Psoas muscle (tissue), 8 donors: ENCODE data around the gene SUGP2. TPM values are rescaled to one million over a fixed set of nuclear protein-coding genes. Genes with fewer than 3 reads are reported as not detected.

Source experiments
- ATAC-seq, 4 donors: fragments of 200-7000 bp; cut with Tn5 transposase; one replicate each; pipeline ENCODE4 v1.9.1; 2020; ENCODE audit warnings: moderate library complexity in 3 of 4, mild to moderate bottlenecking in 2 of 4
- DNase-seq, 2 donors: peaks; one replicate each; pipeline ENCODE4 v3.0.0-alpha.2; 2020
- H3K27ac ChIP-seq: fragments of 200-600 bp; one replicate; pipeline ENCODE4 v1.8.0; 2022
- H3K27me3 ChIP-seq, 3 donors: fragments of 200-600 bp in 1 of 3; one replicate each; pipeline versions ENCODE4 v1.6.1 to v1.8.0; 2013 to 2022; ENCODE audit warnings: low read length in 2 of 3, mild to moderate bottlenecking in 2 of 3, moderate library complexity in 1 of 3; ENCODE audit not compliant: insufficient read depth in 3 of 3
- H3K36me3 ChIP-seq, 2 donors: fragments of 200-600 bp in 1 of 2; one replicate each; pipeline versions ENCODE4 v1.6.1 to v1.8.0; 2013 to 2022; ENCODE audit warnings: low read depth in 1 of 2, mild to moderate bottlenecking in 1 of 2, moderate library complexity in 1 of 2; ENCODE audit not compliant: insufficient read depth in 1 of 2
- H3K4me1 ChIP-seq: fragments of 200-600 bp; one replicate; pipeline ENCODE4 v1.8.0; 2022
- H3K4me3 ChIP-seq: fragments of 200-600 bp; one replicate; pipeline ENCODE4 v1.8.0; 2022; ENCODE audit warnings: mild to moderate bottlenecking
- H3K9me3 ChIP-seq: fragments of 200-600 bp; one replicate; pipeline ENCODE4 v1.8.0; 2022
- CTCF ChIP-seq: fragments of 200-600 bp; IDR thresholded peaks from one replicate; pipeline ENCODE4 v1.8.0; 2022; ENCODE audit warnings: antibody characterized with exemption
- WGBS, 3 donors: extraction: QIAGEN DNeasy Blood & Tissue Kit; methylation state at CpG; one replicate each; pipeline versions ENCODE4 v1.1.6 to v1.1.7; 2013; 5-methylcytosine and 5-hydroxymethylcytosine counted together
- intact Hi-C, 2 donors: fragments of 100-400 bp; cut with DNase I; formaldehyde crosslinking; loops; one replicate each; pipeline versions ENCODE4 v1.11.0 to v1.14.2; 2022
- polyA plus RNA-seq, 3 donors: library from polyadenylated mRNA; stranded (reverse); fragments of 200-250 nt; gene quantifications; one replicate each; pipeline ENCODE4 v1.2.3, GENCODE V29; 2013
- total RNA-seq, 4 donors: library from RNA; stranded (reverse); fragmentation: NEBNext Ultra II Directional in 2 of 4; extraction: Animal tissue kit (Norgen Biotek cat#: 25700) in 2 of 4; gene quantifications; one replicate each; pipeline versions ENCODE4 v1.2.1 to v1.2.4, GENCODE V29; 2021 to 2023
- donor health status: healthy with polysubstance abuse.
- donor health status: DM: no; HTN: no; CAD: no; lungs with moderate emphysema.
- donor health status: Bipolar disorder and iron deficiency.
- donor health status: healthy.
- donor health status: DM: yes; HTN: yes; CAD: no.
- donor health status: DM: no; HTN: no; CAD: no.
- donor health status: DM: no; HTN: no; CAD: no.
- donor health status: DM: yes; HTN: yes; CAD: no.

Gene SUGP2
- total and polyA plus RNA-seq, 7 donors = 31.8 to 53.3 (median 43.9) TPM

- DNase-seq (no peak), ATAC-seq (no peak)
- Histone ChIP-seq H3K9me3 (no peaks in the 10 kb centered on the region), H3K4me1 (peaks cover 7% of the 10 kb centered on the region), H3K27me3 (no peaks in the 10 kb centered on the region), H3K36me3 (peaks cover 6 to 69% of the 10 kb centered on the region in 2 donors), H3K4me3 (no peak overlapping the region), H3K27ac (no peak overlapping the region)
- intact Hi-C loops = loop anchor here in 1 of 2 donors (1.0 to 10.0 kb wide), 2 partner anchors 85 to 120 kb away; partner anchors contain the start of gene MEF2B
- 85 to 86% (median 85%) methylated on average over 15 of the region's 15 CpGs for WGBS, 3 donors
- no peak for TF ChIP-seq CTCF
Measured at GRCh38 chr19:19054315-19054938, 21.1 kb upstream of the SUGP2 start.

DNA sequence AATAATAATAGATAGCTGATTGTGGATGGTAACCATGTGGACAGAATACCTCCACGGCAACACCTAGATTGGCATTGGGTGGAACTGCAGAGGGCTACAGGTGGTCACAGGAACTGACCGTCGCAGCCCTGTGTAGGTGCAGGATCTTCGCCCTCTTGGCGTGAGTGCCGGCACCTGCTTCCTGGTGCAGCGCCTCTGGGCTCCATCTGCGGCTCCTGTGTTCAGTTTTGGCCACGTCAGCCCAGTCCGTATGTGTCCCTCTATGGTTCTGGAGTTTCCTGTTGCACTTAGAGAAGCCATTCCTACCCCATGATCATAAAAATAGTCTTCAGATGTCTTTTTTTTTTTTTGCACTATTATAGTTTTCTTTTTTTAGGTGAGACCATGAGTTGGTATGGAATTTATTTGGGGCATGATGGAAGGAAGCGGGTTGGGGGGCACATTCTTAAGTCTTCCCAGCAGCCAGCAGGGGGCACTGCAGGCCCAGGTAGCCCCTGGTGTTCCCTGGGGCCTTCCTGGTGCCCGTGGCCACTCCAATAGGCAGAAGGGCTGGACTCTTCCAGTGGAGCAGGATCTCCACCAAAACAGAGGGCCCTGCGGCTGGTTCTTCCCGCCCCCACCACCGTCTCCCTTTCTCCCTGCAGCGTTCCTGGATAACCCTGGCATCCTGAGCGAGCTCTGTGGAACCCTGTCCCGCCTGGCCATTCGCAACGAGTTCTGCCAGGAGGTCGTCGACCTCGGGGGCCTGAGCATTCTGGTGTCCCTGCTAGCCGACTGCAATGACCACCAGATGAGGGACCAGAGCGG, 20.4 kb upstream of the SUGP2 start:
- peak; percentile 81 for TF ChIP-seq CTCF
- no peak overlapping the region for H3K4me3 ChIP-seq
- no peaks in the 10 kb centered on the region for H3K27me3 ChIP-seq
- no peaks in the 10 kb centered on the region for H3K4me1 ChIP-seq
- intact Hi-C loops = loop anchor here in 1 of 2 donors (1.0 to 10.0 kb wide), 3 partner anchors 62 to 121 kb away; partner anchors contain the start of gene MEF2B
- peaks cover 6 to 74% of the 10 kb centered on the region in 2 donors for H3K36me3 ChIP-seq
- no peak overlapping the region for H3K27ac ChIP-seq
- 78 to 88% (median 81%) methylated on average over 23 to 25 of the region's 25 CpGs for WGBS, 3 donors
- no peaks in the 10 kb centered on the region for H3K9me3 ChIP-seq
- peak; percentile 78 to 89 for DNase-seq
- peak; percentile 84 to 93 (median 87) for ATAC-seq

DNA sequence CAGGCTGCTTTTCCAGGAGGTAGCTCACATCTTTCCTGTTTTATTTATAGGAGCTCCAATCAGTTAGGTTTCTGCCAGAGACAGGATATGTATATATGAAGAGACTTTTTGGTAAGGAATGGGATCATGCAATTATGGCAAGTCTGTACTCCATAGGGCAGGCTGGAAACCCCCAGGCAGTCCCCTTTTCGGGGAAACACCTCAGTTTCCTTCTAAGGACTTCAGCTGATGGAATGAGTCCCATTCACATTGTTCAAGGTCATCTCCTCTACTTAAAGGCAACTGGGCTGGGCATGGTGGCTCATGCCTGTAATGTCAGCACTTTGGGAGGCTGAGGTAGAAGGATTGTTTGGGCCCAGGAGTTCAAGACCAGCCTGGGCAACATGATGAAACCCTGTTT, 19.6 kb upstream of the SUGP2 start:
- no peak overlapping the region for H3K27ac ChIP-seq
- H3K4me1 ChIP-seq = no peaks in the 10 kb centered on the region
- intact Hi-C loops = loop anchor here in 1 of 2 donors (1.0 to 10.0 kb wide), 2 partner anchors 62 to 122 kb away; partner anchors contain the start of gene MEF2B
- DNase-seq (no peak), ATAC-seq (no peak)
- peaks cover 6 to 77% of the 10 kb centered on the region in 2 donors for H3K36me3 ChIP-seq
- no peaks in the 10 kb centered on the region for H3K9me3 ChIP-seq
- 87 to 96% (median 94%) methylated on average over 1 of the region's 1 CpG for WGBS, 3 donors
- no peak for TF ChIP-seq CTCF
- no peak overlapping the region for H3K4me3 ChIP-seq
- H3K27me3 ChIP-seq = no peaks in the 10 kb centered on the region

DNA sequence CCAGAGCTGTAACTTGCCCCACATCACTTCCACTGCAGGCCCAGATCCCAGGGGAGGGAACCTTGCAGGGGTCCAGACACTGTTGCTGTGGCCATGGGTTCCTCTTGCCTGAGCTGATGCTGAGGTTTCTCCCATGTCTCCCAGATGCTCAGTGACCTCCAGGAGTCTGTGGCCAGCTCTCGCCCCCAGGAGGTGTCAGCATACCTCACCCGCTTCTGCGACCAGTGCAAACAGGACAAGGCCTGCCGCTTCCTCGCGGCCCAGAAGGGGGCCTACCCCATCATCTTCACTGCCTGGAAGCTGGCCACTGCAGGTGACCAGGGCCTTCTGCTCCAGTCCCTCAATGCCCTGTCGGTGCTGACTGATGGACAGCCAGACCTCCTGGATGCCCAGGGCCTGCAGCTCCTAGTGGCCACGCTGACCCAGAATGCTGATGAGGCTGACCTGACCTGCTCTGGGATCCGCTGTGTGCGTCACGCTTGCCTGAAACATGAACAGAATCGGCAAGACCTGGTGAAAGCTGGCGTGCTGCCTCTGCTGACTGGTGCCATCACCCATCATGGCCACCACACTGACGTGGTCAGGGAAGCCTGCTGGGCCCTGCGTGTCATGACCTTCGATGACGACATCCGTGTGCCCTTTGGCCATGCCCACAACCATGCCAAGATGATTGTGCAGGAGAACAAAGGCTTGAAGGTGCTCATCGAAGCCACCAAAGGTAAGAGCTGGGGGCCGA, 18.3 kb upstream of the SUGP2 start:
- Histone ChIP-seq H3K4me1 (no peaks in the 10 kb centered on the region), H3K9me3 (no peaks in the 10 kb centered on the region), H3K27me3 (no peaks in the 10 kb centered on the region), H3K4me3 (no peak overlapping the region), H3K36me3 (peaks cover 5 to 77% of the 10 kb centered on the region in 2 donors), H3K27ac (no peak overlapping the region)
- no peak for TF ChIP-seq CTCF
- intact Hi-C loops = loop anchor here in 1 of 2 donors (10.0 kb wide), 1 partner anchor 123 kb away; the partner anchor contains the start of gene MEF2B
- ATAC-seq = no peak
- 92 to 93% (median 92%) methylated on average over 20 of the region's 20 CpGs for WGBS, 3 donors
- no peak for DNase-seq
